Measurements from ENCODE around the gene STOX2.

GRCh38 chr4:183889190-183889589, 15.9 kb upstream of the STOX2 start:
- no peak for TF ChIP-seq CTCF (IDR thresholded peaks at IDR 0.05; ENCODE audit: low read depth, low read length, poor library complexity, severe bottlenecking)
- no peak for TF ChIP-seq EZH2phosphoT487 (IDR thresholded peaks at IDR 0.05; ENCODE audit: borderline replicate concordance, low read length)

Data from DOHH2 (cell line).